HepG2 (cell line): ENCODE results near the gene GRM1. TPM values are rescaled to one million over a fixed set of nuclear protein-coding genes. Genes with fewer than 3 reads are reported as not detected.

Experiments
- ATAC-seq: fragments of 200-7000 bp; cut with Tn5 transposase; 3 replicates; pipeline ENCODE4 v1.9.1; 2020; ENCODE audit warnings: mild to moderate bottlenecking, moderate library complexity
- BruUV-seq: library from RNA; stranded (reverse); fragments of 400-500 nt; replicated peaks from 2 replicates; lab custom pipeline; 2021; lab: Mats Ljungman, UMichigan
- CTCF ChIA-PET: fragments of 300-600 bp; formaldehyde crosslinking; extraction: SDS; loops from one replicate; lab custom pipeline; 2021; ENCODE audit warnings: low total read pairs, inconsistent platforms, low intra/inter-chr PET ratio; lab: Yijun Ruan, JAX
- POLR2A ChIA-PET: fragments of 350-600 bp; sonication (Branson Sonifier 250); formaldehyde crosslinking; loops from one replicate; lab custom pipeline; 2020; ENCODE audit warnings: antibody characterized with exemption, inconsistent platforms; lab: Yijun Ruan, JAX
- DNase-seq: peaks from one replicate; pipeline ENCODE4 v3.0.0-alpha.2; 2015; ENCODE audit warnings: low spot score
- FAIRE-seq: peaks from 3 replicates; lab custom pipeline; 2011; peaks lifted over from hg19 to GRCh38; lab: Jason Lieb, UNC
- H2AFZ ChIP-seq: one replicate; pipeline ENCODE4 v1.6.1; 2011; ENCODE audit warnings: low read length, inconsistent platforms
- H3K27ac ChIP-seq: fragments of 300-600 bp; 3 replicates; pipeline ENCODE4 v1.8.0; 2011; ENCODE audit warnings: mixed run types, mild to moderate bottlenecking, mixed read lengths, low read length, inconsistent platforms; ENCODE audit not compliant: insufficient read depth; ENCODE audit errors: extremely low read length
- H3K27me3 ChIP-seq, 2 experiments: fragments of 200-600 bp in 1 of 2; 2 replicates in 1 of 2; 3 replicates in 1 of 2; pipeline versions ENCODE4 v1.6.0 to v1.8.0; 2011; ENCODE audit warnings: low read length in 2 of 2, mild to moderate bottlenecking in 2 of 2, moderate library complexity in 2 of 2, inconsistent platforms in 1 of 2; ENCODE audit not compliant: insufficient read depth in 2 of 2, control insufficient read depth in 1 of 2
- H3K36me3 ChIP-seq, 2 experiments: fragments of 200-600 bp in 1 of 2; replicated peaks in 1 of 2; 2 replicates in 1 of 2; 3 replicates in 1 of 2; pipeline versions ENCODE4 v1.5.1 to v1.8.0; 2011; ENCODE audit warnings: low read length in 2 of 2, inconsistent platforms in 1 of 2; ENCODE audit not compliant: insufficient read depth in 2 of 2, control insufficient read depth in 1 of 2
- H3K4me1 ChIP-seq: 2 replicates; pipeline ENCODE4 v1.5.1; 2012; ENCODE audit warnings: low read length, inconsistent platforms; ENCODE audit not compliant: insufficient read depth
- H3K4me2 ChIP-seq: 2 replicates; pipeline ENCODE4 v1.6.0; 2011; ENCODE audit warnings: low read depth, low read length, inconsistent platforms
- H3K4me3 ChIP-seq, 3 experiments: fragments of 200-600 bp in 1 of 3; sonication (generic), shearing (Covaris generic) in 1 of 3; replicated peaks in 1 of 3; 2 replicates each; pipeline ENCODE4 v1.5.1; 2011 to 2016; ENCODE audit warnings: low read length in 3 of 3, inconsistent platforms in 2 of 3, low read depth in 2 of 3, mild to moderate bottlenecking in 2 of 3, control low read depth in 1 of 3, mixed read lengths in 1 of 3; ENCODE audit not compliant: insufficient read depth in 1 of 3
- H3K79me2 ChIP-seq: one replicate; pipeline ENCODE4 v1.6.1; 2011; ENCODE audit warnings: low read length, inconsistent platforms; ENCODE audit not compliant: insufficient read depth
- H3K9ac ChIP-seq: 2 replicates; pipeline ENCODE4 v1.6.0; 2011; ENCODE audit warnings: mild to moderate bottlenecking, low read depth, low read length, inconsistent platforms; ENCODE audit not compliant: insufficient read depth
- H3K9me3 ChIP-seq: 2 replicates; pipeline ENCODE4 v1.5.1; 2012; ENCODE audit warnings: mild to moderate bottlenecking, low read length
- H4K20me1 ChIP-seq: 2 replicates; pipeline ENCODE4 v1.6.0; 2011; ENCODE audit warnings: inconsistent platforms, mild to moderate bottlenecking, low read length, moderate library complexity; ENCODE audit not compliant: insufficient read depth
- CBX1 ChIP-seq: IDR thresholded peaks from one replicate; pipeline ENCODE4 v1.6.1; 2016; ENCODE audit warnings: antibody characterized with exemption, low read depth
- HNRNPK ChIP-seq: fragments of 200-400 bp; formaldehyde crosslinking; IDR thresholded peaks from 2 replicates; pipeline ENCODE4 v1.6.1; 2018; ENCODE audit warnings: low read length, low read depth, moderate library complexity, mild to moderate bottlenecking; ENCODE audit not compliant: poor library complexity, severe bottlenecking
- MAFF ChIP-seq: IDR thresholded peaks from 2 replicates; pipeline ENCODE4 v1.6.1; 2011; ENCODE audit warnings: low read depth, low read length, improper control_type of control experiment
- MLXIP ChIP-seq: sonication (generic); formaldehyde crosslinking; IDR thresholded peaks from 2 replicates; pipeline ENCODE4 v1.9.0; 2021; ENCODE audit warnings: missing genetic modification reagents, borderline replicate concordance
- PCBP1 ChIP-seq: fragments of 200-400 bp; formaldehyde crosslinking; IDR thresholded peaks from 2 replicates; pipeline ENCODE4 v1.6.1; 2017; ENCODE audit warnings: mild to moderate bottlenecking, low read depth, low read length, borderline replicate concordance
- PCBP2 ChIP-seq: fragments of 200-400 bp; formaldehyde crosslinking; optimal IDR thresholded peaks from 2 replicates; pipeline ENCODE3; 2018; ENCODE audit warnings: low read length, low read depth; ENCODE audit not compliant: poor library complexity, severe bottlenecking
- WGBS: methylation state at CpG from one replicate; pipeline ENCODE4 v1.1.6; 2017; ENCODE audit warnings: low lambda C conversion rate; 5-methylcytosine and 5-hydroxymethylcytosine counted together
- in situ Hi-C: cut with HindIII; loops from 2 replicates; pipeline ENCODE4 v1.10.0; 2017; ENCODE audit warnings: low pct_unique_long_range_greater_than_20kb; ENCODE audit not compliant: extremely low pct_ligation_motif_present
- intact Hi-C: fragments of 100-400 bp; cut with micrococcal nuclease; formaldehyde crosslinking; loops from one replicate; pipeline ENCODE4 v1.10.0; 2022; ENCODE audit not compliant: unreplicated experiment
- polyA plus RNA-seq, 8 experiments: library from polyadenylated mRNA; depleted of rRNA in 3 of 8; stranded (reverse) in 7 of 8; unstranded in 1 of 8; fragments of >200 nt; fragmentation: Illumina TruSeq in 4 of 8; extraction: Trizol in 4 of 8; gene quantifications; 2 replicates each; pipeline versions ENCODE4 v1.2.1 to v1.2.3, GENCODE V29; 2011 to 2016; ENCODE audit warnings: low read depth in 4 of 8, missing spikeins in 1 of 8, mixed read lengths in 1 of 8; ENCODE audit not compliant: insufficient read depth in 1 of 8
- total RNA-seq, 5 experiments: library from RNA; depleted of rRNA; stranded (reverse); fragments of >200 nt; fragmentation: Illumina TruSeq; extraction: Trizol; gene quantifications; 2 replicates each; pipeline ENCODE4 v1.2.3, GENCODE V29; 2016; ENCODE audit warnings: low read depth in 1 of 5

The GRM1 gene
- total and polyA plus RNA-seq, 2 of the 13 experiments (the other 11 are each of a cell fraction or from before 2014, with no cell fraction given): 0.09 TPM; not detected in 1

- no peak for DNase-seq
- 17% methylated on average over 2 of the region's 2 CpGs for WGBS
- intact Hi-C loops: no loop called here
- Histone ChIP-seq H3K9ac (no peak overlapping the region), H3K9me3 (no peaks in the 10 kb centered on the region), H3K27ac (no peak overlapping the region), H3K36me3 (no peaks in the 10 kb centered on the region)
- CTCF ChIA-PET: no interaction called here
- no peak for FAIRE-seq
- ATAC-seq: no peak
- TF ChIP-seq PCBP1 (peak; percentile 84; the same call in 1 of the 2 replicates), PCBP2 (peak; percentile 86), MAFF (no peak), HNRNPK (peak; percentile 71), MLXIP (CRISPR knock-in tag) (no peak)
- TF ChIP-seq, all 625 proteins: peak for 3
- Histone ChIP-seq H3K4me2 (no peak overlapping the region), H3K4me3 (no peak overlapping the region), H3K4me1 (no peaks in the 10 kb centered on the region), H2AFZ (no peak overlapping the region), H3K27me3 (no peaks in the 10 kb centered on the region), H3K79me2 (no peaks in the 10 kb centered on the region), H4K20me1 (no peaks in the 10 kb centered on the region)
- in situ Hi-C loops: no loop called here
- BruUV-seq: no TSS peak
- POLR2A ChIA-PET: no interaction called here
Measured at GRCh38 chr6:146441907-146442306, 413.0 kb downstream of the GRM1 start.

- no peaks in the 10 kb centered on the region for H3K9me3 ChIP-seq
- H3K36me3 ChIP-seq: no peaks in the 10 kb centered on the region
- ChIA-PET CTCF (no interaction called here), POLR2A (no interaction called here)
- no peak for ATAC-seq
- no peak overlapping the region for H3K4me2 ChIP-seq
- FAIRE-seq: no peak
- in situ Hi-C loops: no loop called here
- intact Hi-C loops: no loop called here
- no peaks in the 10 kb centered on the region for H3K27me3 ChIP-seq
- no peak overlapping the region for H3K9ac ChIP-seq
- H2AFZ ChIP-seq: no peak overlapping the region
- BruUV-seq: no TSS peak
- DNase-seq: no peak
- peak; percentile 23 for TF ChIP-seq HNRNPK
- no peak for TF ChIP-seq CBX1
- H3K4me3 ChIP-seq: no peak overlapping the region
- WGBS: 7% methylated on average over 5 of the region's 5 CpGs
- no peaks in the 10 kb centered on the region for H3K79me2 ChIP-seq
- H4K20me1 ChIP-seq: no peaks in the 10 kb centered on the region
- H3K27ac ChIP-seq: no peak overlapping the region
- H3K4me1 ChIP-seq: no peaks in the 10 kb centered on the region
Measured at GRCh38 chr6:146444189-146444588, 415.3 kb downstream of the GRM1 start.
